ENCODE data around the gene ANKRD40CL.
A peak's percentile ranks its signal among the peaks of the same experiment; 100 is the strongest.

GRCh38 chr17:50764734-50765149, 2.6 kb downstream of the ANKRD40CL start:
- TF ChIP-seq CTCF (IDR thresholded peaks at IDR 0.05) (no peak), SMC3 (IDR thresholded peaks at IDR 0.05; ENCODE audit: low read depth, low read length) (no peak), TEAD4 (IDR thresholded peaks at IDR 0.05; ENCODE audit: borderline replicate concordance, insufficient read depth) (no peak), TAF1 (IDR thresholded peaks at IDR 0.05; ENCODE audit: borderline replicate concordance, low read depth, low read length) (no peak), CHD2 (IDR thresholded peaks at IDR 0.05; ENCODE audit: low read length, partially characterized antibody) (no peak), EP300 (IDR thresholded peaks at IDR 0.05; ENCODE audit: borderline replicate concordance in 1 of 2, low read depth in 1 of 2, low read length in 1 of 2) (peak in 1 of 2 experiments; percentile 38; a peak in 2 of 4 replicates), NRF1 (IDR thresholded peaks at IDR 0.05; ENCODE audit: low read depth, low read length) (no peak), YY1 (IDR thresholded peaks at IDR 0.05; ENCODE audit: low read depth) (no peak), GATA2 (CRISPR knock-in tag; IDR thresholded peaks at IDR 0.05) (peak; percentile 67), RAD21 (IDR thresholded peaks at IDR 0.05; ENCODE audit: low read length) (no peak)
- TF ChIP-seq, protein P1, sequence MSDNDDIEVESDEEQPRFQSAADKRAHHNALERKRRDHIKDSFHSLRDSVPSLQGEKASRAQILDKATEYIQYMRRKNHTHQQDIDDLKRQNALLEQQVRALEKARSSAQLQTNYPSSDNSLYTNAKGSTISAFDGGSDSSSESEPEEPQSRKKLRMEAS (IDR thresholded peaks at IDR 0.05; ENCODE audit: low read depth), result no peak
- TF ChIP-seq, protein P2, sequence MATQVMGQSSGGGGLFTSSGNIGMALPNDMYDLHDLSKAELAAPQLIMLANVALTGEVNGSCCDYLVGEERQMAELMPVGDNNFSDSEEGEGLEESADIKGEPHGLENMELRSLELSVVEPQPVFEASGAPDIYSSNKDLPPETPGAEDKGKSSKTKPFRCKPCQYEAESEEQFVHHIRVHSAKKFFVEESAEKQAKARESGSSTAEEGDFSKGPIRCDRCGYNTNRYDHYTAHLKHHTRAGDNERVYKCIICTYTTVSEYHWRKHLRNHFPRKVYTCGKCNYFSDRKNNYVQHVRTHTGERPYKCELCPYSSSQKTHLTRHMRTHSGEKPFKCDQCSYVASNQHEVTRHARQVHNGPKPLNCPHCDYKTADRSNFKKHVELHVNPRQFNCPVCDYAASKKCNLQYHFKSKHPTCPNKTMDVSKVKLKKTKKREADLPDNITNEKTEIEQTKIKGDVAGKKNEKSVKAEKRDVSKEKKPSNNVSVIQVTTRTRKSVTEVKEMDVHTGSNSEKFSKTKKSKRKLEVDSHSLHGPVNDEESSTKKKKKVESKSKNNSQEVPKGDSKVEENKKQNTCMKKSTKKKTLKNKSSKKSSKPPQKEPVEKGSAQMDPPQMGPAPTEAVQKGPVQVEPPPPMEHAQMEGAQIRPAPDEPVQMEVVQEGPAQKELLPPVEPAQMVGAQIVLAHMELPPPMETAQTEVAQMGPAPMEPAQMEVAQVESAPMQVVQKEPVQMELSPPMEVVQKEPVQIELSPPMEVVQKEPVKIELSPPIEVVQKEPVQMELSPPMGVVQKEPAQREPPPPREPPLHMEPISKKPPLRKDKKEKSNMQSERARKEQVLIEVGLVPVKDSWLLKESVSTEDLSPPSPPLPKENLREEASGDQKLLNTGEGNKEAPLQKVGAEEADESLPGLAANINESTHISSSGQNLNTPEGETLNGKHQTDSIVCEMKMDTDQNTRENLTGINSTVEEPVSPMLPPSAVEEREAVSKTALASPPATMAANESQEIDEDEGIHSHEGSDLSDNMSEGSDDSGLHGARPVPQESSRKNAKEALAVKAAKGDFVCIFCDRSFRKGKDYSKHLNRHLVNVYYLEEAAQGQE (IDR thresholded peaks at IDR 0.05; ENCODE audit: low read depth, low read length), result no peak
- TF ChIP-seq, protein P3, sequence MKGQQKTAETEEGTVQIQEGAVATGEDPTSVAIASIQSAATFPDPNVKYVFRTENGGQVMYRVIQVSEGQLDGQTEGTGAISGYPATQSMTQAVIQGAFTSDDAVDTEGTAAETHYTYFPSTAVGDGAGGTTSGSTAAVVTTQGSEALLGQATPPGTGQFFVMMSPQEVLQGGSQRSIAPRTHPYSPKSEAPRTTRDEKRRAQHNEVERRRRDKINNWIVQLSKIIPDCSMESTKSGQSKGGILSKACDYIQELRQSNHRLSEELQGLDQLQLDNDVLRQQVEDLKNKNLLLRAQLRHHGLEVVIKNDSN (IDR thresholded peaks at IDR 0.05; ENCODE audit: borderline replicate concordance, low read depth), result no peak
